GM12873 (cell line): Measurements from ENCODE around the gene PRDM10.

Experiments
- TF ChIP-seq, protein P1 (sequence below): IDR thresholded peaks from 2 replicates; pipeline ENCODE4 v1.5.1; 2012; ENCODE audit warnings: low read depth, mild to moderate bottlenecking, moderate library complexity, low read length, control low read depth; ENCODE audit not compliant: insufficient read depth; ENCODE audit errors: missing control alignments

The PRDM10 gene

GRCh38 chr11:130029137-130029536 lies 26.5 kb upstream of the PRDM10 start:
- TF ChIP-seq, protein P1, sequence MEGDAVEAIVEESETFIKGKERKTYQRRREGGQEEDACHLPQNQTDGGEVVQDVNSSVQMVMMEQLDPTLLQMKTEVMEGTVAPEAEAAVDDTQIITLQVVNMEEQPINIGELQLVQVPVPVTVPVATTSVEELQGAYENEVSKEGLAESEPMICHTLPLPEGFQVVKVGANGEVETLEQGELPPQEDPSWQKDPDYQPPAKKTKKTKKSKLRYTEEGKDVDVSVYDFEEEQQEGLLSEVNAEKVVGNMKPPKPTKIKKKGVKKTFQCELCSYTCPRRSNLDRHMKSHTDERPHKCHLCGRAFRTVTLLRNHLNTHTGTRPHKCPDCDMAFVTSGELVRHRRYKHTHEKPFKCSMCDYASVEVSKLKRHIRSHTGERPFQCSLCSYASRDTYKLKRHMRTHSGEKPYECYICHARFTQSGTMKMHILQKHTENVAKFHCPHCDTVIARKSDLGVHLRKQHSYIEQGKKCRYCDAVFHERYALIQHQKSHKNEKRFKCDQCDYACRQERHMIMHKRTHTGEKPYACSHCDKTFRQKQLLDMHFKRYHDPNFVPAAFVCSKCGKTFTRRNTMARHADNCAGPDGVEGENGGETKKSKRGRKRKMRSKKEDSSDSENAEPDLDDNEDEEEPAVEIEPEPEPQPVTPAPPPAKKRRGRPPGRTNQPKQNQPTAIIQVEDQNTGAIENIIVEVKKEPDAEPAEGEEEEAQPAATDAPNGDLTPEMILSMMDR, result no peak

- TF ChIP-seq, protein P1, result no peak
These were observed 22.7 kb upstream of the PRDM10 start for GRCh38 chr11:130025371-130025770.

- TF ChIP-seq, protein P1, result no peak
These were observed 21.7 kb upstream of the PRDM10 start for GRCh38 chr11:130024361-130024760.

DNA sequence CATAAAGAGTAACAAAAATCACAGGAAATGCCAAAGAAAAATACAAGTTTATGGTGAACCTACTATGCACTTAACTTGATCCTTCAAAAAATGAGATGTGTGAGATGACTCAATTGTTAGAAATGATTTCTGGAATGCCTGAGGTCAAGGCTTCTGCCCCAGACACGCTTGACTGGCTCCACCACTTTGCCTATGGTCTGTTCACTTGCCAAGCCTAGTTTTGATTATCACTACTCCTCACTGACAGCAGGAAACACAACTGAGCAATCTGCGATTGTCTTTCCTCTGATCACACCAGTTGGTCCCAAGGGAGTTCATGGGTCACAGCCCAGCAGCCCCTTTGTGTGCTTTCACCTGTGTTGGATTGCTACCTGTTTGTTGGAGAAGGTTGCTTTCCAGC lies 20.6 kb upstream of the PRDM10 start:
- TF ChIP-seq, protein P1, result no peak

DNA sequence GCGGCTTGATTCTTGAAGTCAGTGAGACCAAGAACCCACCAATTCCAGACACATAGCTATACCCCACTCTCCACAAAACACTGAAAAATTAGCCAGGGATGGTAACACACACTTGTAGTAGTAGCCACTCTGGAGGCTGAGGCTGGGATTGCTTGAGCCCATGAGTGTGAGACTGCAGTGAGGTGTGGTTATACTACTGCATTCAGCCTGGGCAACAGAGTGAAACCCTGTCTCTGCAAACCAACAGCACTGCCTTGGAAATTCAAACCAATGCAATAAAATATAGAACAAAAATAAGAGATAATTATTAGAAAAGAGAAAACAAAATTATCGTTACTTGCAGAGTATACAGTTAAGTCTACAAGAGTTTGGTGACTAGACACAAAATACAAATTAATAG lies 20.2 kb upstream of the PRDM10 start:
- TF ChIP-seq, protein P1, result no peak

DNA sequence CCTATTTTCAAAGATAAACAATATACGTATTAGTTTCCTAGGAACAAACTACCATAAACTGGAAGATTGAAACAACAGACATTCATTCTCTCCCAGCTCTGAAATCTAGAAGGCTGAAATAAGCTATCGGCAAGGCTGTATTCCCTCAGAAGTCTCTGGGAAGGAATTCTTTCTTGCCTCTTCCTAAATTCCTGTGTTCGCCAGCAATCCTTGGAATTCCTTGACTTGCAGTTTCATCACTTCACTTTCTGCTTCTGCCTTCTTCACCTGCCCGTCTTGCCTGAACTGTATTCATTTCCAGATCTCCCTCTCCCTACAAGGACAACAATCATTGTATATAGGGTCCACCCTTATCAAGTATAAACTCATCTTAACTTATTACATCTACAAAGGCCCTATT lies 17.7 kb upstream of the PRDM10 start:
- TF ChIP-seq, protein P1, result no peak

GRCh38 chr11:130008326-130008725 lies 5.7 kb upstream of the PRDM10 start:
- TF ChIP-seq, protein P1, result no peak

GRCh38 chr11:130006929-130007328 lies 4.3 kb upstream of the PRDM10 start:
- TF ChIP-seq, protein P1, result no peak
